Measurements from ENCODE around the gene SUPT3H. TPM values are rescaled to one million over a fixed set of nuclear protein-coding genes. Genes with fewer than 3 reads are reported as not detected.

The SUPT3H gene
- total RNA-seq, 1 experiment from 2014 or later = 35.8 TPM

- peak; percentile 72 for DNase-seq (ENCODE audit: low read depth)
Observed at GRCh38 chr6:44800171-44800783, 577.5 kb downstream of the SUPT3H start.

- DNase-seq (ENCODE audit: low read depth) = no peak
Observed at GRCh38 chr6:44797746-44798145, 580.0 kb downstream of the SUPT3H start.

- DNase-seq (ENCODE audit: low read depth) = no peak
Observed at GRCh38 chr6:44795326-44795725, 582.4 kb downstream of the SUPT3H start.

GRCh38 chr6:44789806-44790205 is 587.9 kb downstream of the SUPT3H start:
- no peak for DNase-seq (ENCODE audit: low read depth)

- DNase-seq (ENCODE audit: low read depth) = no peak
Observed at GRCh38 chr6:44789061-44789460, 588.7 kb downstream of the SUPT3H start.

- no peak for DNase-seq (ENCODE audit: low read depth)
Observed at GRCh38 chr6:44788387-44788981, 589.2 kb downstream of the SUPT3H start.

GRCh38 chr6:44787254-44787834 is 590.4 kb downstream of the SUPT3H start:
- no peak for DNase-seq (ENCODE audit: low read depth)

GRCh38 chr6:44785130-44785529 is 592.6 kb downstream of the SUPT3H start:
- DNase-seq (ENCODE audit: low read depth) = no peak

GRCh38 chr6:44784195-44784594 is 593.5 kb downstream of the SUPT3H start:
- DNase-seq (ENCODE audit: low read depth) = no peak

- no peak for DNase-seq (ENCODE audit: low read depth)
Observed at GRCh38 chr6:44782892-44783291, 594.8 kb downstream of the SUPT3H start.

- no peak for DNase-seq (ENCODE audit: low read depth)
Observed at GRCh38 chr6:44781912-44782597, 595.7 kb downstream of the SUPT3H start.

- DNase-seq (ENCODE audit: low read depth) = no peak
Observed at GRCh38 chr6:44780161-44780560, 597.6 kb downstream of the SUPT3H start.

GRCh38 chr6:44779130-44779826 is 598.5 kb downstream of the SUPT3H start:
- no peak for DNase-seq (ENCODE audit: low read depth)

Other genes with a start within 250 kb of the SUPT3H start
- 11.8 and 13.7 TPM in 2 replicates for gene RUNX2, start 49.6 kb downstream of the SUPT3H start, total RNA-seq (2014; rRNA removed; shearing (Covaris generic))